DOHH2 (cell line): ENCODE data around the gene TBX3.
"Not testable (repeated sequence)": the region's sequence is repeated elsewhere in the genome, so short reads cannot be mapped to it uniquely, and the experiment has no call there.

Experiments
- H3F3A ChIP-seq: fragments of 200-600 bp; sonication (generic), shearing (Covaris generic); 2 replicates; pipeline ENCODE4 v1.6.0; 2016; ENCODE audit warnings: antibody characterized with exemption, mild to moderate bottlenecking; ENCODE audit not compliant: control insufficient read depth, insufficient read depth
- H3K27ac ChIP-seq: fragments of 200-600 bp; sonication (generic); 2 replicates; pipeline ENCODE4 v1.5.1; 2014; ENCODE audit warnings: low read depth, mild to moderate bottlenecking, low read length, moderate library complexity
- H3K27me3 ChIP-seq: fragments of 200-600 bp; sonication (generic); 2 replicates; pipeline ENCODE4 v1.6.1; 2014; ENCODE audit warnings: mild to moderate bottlenecking, low read length, mixed read lengths; ENCODE audit not compliant: control insufficient read depth
- H3K36me3 ChIP-seq: fragments of 200-600 bp; sonication (generic); 2 replicates; pipeline ENCODE4 v1.6.1; 2014; ENCODE audit warnings: mild to moderate bottlenecking, low read length, moderate library complexity, mixed read lengths; ENCODE audit not compliant: control insufficient read depth
- H3K4me1 ChIP-seq: fragments of 200-600 bp; sonication (generic); 2 replicates; pipeline ENCODE4 v1.6.1; 2014; ENCODE audit warnings: mild to moderate bottlenecking, low read length, mixed read lengths; ENCODE audit not compliant: control insufficient read depth
- H3K4me2 ChIP-seq: fragments of 200-600 bp; sonication (generic); 2 replicates; pipeline ENCODE4 v1.6.0; 2014; ENCODE audit warnings: mild to moderate bottlenecking, low read length, moderate library complexity
- H3K4me3 ChIP-seq: fragments of 200-600 bp; sonication (generic); 2 replicates; pipeline ENCODE4 v1.5.1; 2014; ENCODE audit warnings: mild to moderate bottlenecking, low read length, mixed read lengths
- H3K79me2 ChIP-seq: fragments of 200-600 bp; sonication (generic); 2 replicates; pipeline ENCODE4 v1.6.1; 2014; ENCODE audit warnings: mild to moderate bottlenecking, low read length, mixed read lengths; ENCODE audit not compliant: control insufficient read depth
- H3K9me2 ChIP-seq: fragments of 200-600 bp; sonication (generic); replicated peaks from 2 replicates; pipeline ENCODE4 v1.6.1; 2014; ENCODE audit warnings: mild to moderate bottlenecking, low read length, mixed read lengths; ENCODE audit not compliant: control insufficient read depth
- H3K9me3 ChIP-seq: fragments of 200-600 bp; sonication (generic); 2 replicates; pipeline ENCODE4 v1.6.1; 2014; ENCODE audit warnings: antibody characterized with exemption, low read length, mixed read lengths; ENCODE audit not compliant: control insufficient read depth, insufficient read depth
- H4K20me1 ChIP-seq: fragments of 200-600 bp; sonication (generic); 2 replicates; pipeline ENCODE4 v1.6.0; 2014; ENCODE audit warnings: low read depth, mild to moderate bottlenecking, antibody characterized with exemption, low read length, moderate library complexity; ENCODE audit not compliant: control insufficient read depth, insufficient read depth
- EZH2phosphoT487 ChIP-seq: fragments of 200-600 bp; sonication (generic); IDR thresholded peaks from 2 replicates; pipeline ENCODE4 v1.6.1; 2017; ENCODE audit warnings: borderline replicate concordance, mild to moderate bottlenecking, antibody characterized with exemption, low read length, moderate library complexity, mixed read lengths
- TF ChIP-seq, protein P1 (sequence below): fragments of 200-600 bp; sonication (generic); IDR thresholded peaks from one replicate; pipeline ENCODE4 v1.5.1; 2014; ENCODE audit warnings: antibody characterized with exemption, mild to moderate bottlenecking, low read depth, low read length; ENCODE audit not compliant: poor library complexity, severe bottlenecking

Gene TBX3

DNA sequence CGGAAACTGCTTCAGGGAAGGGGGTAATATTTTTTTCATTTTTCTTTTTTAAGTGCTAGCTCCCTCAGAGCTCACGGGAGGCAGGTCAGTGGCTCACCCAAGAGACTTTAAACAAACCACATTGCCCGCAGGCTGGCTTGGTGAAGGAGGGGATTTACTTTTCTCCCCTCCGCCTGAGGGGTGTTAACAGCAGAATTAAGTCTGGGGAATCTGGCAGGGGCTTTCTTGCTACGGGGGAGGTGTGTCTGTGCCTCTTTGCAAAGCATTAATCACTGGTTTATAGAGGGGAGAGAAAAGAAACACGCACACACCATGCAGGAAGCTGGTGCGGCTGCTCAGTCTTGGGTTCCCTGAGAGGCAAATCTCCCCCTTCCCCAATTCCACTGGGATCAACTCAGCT is 26.2 kb upstream of the TBX3 start:
- Histone ChIP-seq H3K79me2 (no peaks in the 10 kb centered on the region), H3K4me3 (no peak overlapping the region), H3F3A (no peaks in the 10 kb centered on the region), H3K9me2 (no peaks in the 10 kb centered on the region), H3K27ac (no peak overlapping the region), H3K27me3 (no peaks in the 10 kb centered on the region), H3K4me1 (no peaks in the 10 kb centered on the region), H3K4me2 (no peak overlapping the region), H4K20me1 (no peaks in the 10 kb centered on the region), H3K9me3 (peaks cover 3% of the 10 kb centered on the region; the same call in 1 of the 2 replicates), H3K36me3 (no peaks in the 10 kb centered on the region)
- no peak for TF ChIP-seq EZH2phosphoT487
- TF ChIP-seq, protein P1, sequence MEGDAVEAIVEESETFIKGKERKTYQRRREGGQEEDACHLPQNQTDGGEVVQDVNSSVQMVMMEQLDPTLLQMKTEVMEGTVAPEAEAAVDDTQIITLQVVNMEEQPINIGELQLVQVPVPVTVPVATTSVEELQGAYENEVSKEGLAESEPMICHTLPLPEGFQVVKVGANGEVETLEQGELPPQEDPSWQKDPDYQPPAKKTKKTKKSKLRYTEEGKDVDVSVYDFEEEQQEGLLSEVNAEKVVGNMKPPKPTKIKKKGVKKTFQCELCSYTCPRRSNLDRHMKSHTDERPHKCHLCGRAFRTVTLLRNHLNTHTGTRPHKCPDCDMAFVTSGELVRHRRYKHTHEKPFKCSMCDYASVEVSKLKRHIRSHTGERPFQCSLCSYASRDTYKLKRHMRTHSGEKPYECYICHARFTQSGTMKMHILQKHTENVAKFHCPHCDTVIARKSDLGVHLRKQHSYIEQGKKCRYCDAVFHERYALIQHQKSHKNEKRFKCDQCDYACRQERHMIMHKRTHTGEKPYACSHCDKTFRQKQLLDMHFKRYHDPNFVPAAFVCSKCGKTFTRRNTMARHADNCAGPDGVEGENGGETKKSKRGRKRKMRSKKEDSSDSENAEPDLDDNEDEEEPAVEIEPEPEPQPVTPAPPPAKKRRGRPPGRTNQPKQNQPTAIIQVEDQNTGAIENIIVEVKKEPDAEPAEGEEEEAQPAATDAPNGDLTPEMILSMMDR = no peak

DNA sequence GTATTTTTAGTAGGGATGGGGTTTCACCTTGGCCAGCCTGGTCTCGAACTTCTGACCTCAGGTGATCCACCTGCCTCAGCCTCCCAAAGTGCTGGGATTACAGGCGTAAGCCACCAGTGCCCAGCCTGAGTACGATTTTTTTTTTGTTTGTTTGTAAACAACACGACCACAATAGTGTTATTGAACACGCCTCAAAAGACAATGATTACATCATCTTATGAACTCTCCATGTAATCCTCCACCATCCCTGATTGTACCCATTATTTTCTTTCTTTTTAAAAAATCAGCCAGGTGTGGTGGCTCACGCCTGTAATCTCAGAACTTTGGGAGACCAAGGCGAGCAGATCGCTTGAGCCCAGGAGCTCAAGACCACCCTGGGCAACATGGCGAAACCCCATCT is 25.1 kb upstream of the TBX3 start:
- Histone ChIP-seq H3K27me3 (no peaks in the 10 kb centered on the region), H3F3A (no peaks in the 10 kb centered on the region), H4K20me1 (no peaks in the 10 kb centered on the region), H3K9me2 (no peaks in the 10 kb centered on the region), H3K9me3 (peaks cover 3% of the 10 kb centered on the region; the same call in 1 of the 2 replicates), H3K79me2 (no peaks in the 10 kb centered on the region), H3K4me3 (no peak overlapping the region), H3K4me2 (no peak overlapping the region), H3K36me3 (no peaks in the 10 kb centered on the region), H3K4me1 (no peaks in the 10 kb centered on the region), H3K27ac (no peak overlapping the region)
- TF ChIP-seq, protein P1 = no peak
- TF ChIP-seq EZH2phosphoT487 = no peak

DNA sequence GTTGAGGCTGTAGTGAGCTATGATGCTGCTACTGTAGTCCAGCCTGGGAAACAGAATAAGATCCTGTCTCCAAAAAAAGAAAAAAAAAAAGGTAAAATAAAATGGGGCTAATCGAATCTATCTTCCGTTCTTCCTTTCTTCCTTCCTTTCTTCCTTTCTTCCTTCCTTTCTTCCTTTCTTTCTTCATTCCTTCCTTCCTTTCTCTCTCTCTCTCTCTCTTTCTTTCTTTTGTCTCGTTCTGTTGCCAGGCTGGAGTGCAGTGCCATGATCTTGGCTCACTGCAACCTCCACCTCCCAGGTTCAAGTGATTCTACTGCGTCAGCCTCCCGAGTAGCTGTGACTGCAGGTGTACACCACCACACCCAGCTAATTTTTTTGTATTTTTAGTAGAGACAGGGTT is 24.6 kb upstream of the TBX3 start:
- H3K9me3 ChIP-seq, H3K36me3 ChIP-seq, H3K79me2 ChIP-seq, H3K4me2 ChIP-seq, H3K27me3 ChIP-seq, H3K27ac ChIP-seq, H3K9me2 ChIP-seq, H4K20me1 ChIP-seq, H3K4me3 ChIP-seq, H3K4me1 ChIP-seq, H3F3A ChIP-seq: not testable (repeated sequence)

DNA sequence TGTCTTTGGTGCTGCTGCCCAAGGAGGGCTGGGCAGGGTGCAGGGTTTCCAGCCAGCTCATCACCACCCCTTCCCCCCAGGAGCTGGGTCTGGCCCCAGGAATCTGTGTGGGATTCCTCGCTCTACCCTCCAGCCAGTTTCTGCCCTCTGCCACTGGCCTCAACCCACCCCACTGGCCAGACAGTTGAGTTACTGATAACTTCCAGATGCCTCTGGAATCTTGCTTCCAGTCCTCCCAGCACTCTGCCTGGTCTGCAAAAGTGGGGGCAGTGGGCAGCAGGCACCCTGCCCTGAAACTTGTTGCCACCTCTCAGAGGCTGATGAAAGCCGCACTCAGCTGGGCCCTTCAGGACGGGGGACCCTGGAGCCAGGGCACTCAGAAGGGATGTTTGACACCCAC is 20.1 kb upstream of the TBX3 start:
- H3K27me3 ChIP-seq = peaks cover 3% of the 10 kb centered on the region; the same call in 1 of the 2 replicates
- H3K9me3 ChIP-seq = no peaks in the 10 kb centered on the region
- no peaks in the 10 kb centered on the region for H3K36me3 ChIP-seq
- no peaks in the 10 kb centered on the region for H4K20me1 ChIP-seq
- no peak overlapping the region for H3K4me3 ChIP-seq
- no peaks in the 10 kb centered on the region for H3K9me2 ChIP-seq
- H3K4me1 ChIP-seq = no peaks in the 10 kb centered on the region
- no peak for TF ChIP-seq EZH2phosphoT487
- TF ChIP-seq, protein P1 = no peak
- no peak overlapping the region for H3K27ac ChIP-seq
- H3K4me2 ChIP-seq = no peak overlapping the region
- H3F3A ChIP-seq = no peaks in the 10 kb centered on the region
- H3K79me2 ChIP-seq = no peaks in the 10 kb centered on the region
